Measurements from ENCODE around the gene HERC2. TPM values are rescaled to one million over a fixed set of nuclear protein-coding genes. Genes with fewer than 3 reads are reported as not detected.

HERC2 gene
- 80.4 TPM for total RNA-seq

DNA sequence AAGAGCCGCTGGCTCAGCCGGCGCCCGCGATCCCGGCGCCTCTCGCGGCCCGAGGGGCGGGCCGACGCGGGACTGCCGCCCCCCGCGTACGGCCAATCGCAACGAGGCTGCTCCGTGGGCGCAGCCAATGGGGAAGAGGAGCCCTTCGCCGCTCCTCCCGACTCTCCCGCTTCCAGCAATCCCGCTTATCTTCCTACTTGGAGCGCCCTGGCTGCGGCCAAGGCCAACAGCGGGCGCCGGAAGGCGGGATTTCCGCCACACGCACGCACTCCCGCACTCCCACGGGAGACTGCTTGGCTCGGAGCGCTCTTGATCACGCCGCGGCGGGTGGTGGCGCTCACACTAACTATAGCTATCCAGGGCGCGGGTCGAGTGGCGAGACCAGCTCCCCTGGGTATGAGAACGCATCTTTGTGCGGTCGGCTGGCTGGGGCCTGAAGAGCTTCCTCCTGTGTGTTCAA lies at the start of gene HERC2:
Gene HERC2 (minus strand): TSS at position 51 of the 460 bp plus-strand sequence. CDS start 746 bp downstream, outside the sequence.

GRCh38 chr15:28357984-28358383 lies 36.0 kb upstream of the HERC2 start, which contains the start of gene GOLGA6L24:
Gene GOLGA6L24 (minus strand): TSS chr15:28358084. CDS start chr15:28358023, 61 bp downstream.

DNA sequence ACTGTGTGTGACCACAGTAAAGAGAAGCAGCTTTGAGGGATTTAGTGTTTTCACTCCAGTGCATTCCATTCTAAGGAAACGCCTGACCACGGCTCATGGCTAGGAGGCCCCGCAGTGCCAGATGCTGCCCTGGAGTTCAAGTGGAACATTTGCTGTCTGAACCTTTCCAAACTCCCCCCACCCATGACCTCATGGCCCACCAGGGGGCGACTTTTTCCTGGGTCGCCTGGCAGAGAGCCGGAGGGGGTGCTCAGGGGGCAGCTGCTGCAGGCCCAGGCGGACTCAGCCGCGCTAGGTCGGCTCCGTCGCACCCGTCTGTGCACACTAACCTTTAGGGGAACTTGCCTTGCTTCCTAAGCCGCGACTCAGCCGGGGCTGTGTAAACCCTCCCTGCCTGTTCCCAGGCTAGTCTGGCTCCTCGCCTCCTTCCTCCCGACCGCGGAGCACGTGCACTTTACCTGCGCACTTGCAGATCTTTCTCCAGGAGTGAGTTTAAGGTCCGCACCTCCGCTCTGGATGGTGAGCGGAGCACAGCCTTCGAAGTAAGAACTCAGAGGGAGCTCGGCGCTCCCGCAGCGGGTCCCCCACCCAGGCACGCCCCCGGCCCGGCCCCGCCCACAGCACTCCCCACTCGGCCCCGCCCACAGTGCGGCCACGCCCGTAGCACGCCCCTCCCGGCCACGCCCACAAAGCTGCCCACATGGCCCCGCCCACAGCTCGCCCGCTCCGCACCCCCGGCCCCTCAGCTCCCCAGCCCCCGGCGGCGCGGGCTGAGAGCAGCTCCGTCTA lies 223.0 kb downstream of the HERC2 start, which contains the start of gene OCA2:
Gene OCA2 (minus strand): TSS at position 550 of the 789 bp plus-strand sequence. CDS start 17,441 bp downstream, outside the sequence.

Other genes with a start within 250 kb of the HERC2 start
- 12.3 TPM for gene OCA2, start 222.9 kb downstream of the HERC2 start, total RNA-seq
- not detected for gene GOLGA6L24, start 35.9 kb upstream of the HERC2 start, total RNA-seq
- 0.05 TPM for gene GOLGA8F, start 56.5 kb upstream of the HERC2 start, total RNA-seq
- not detected for gene GOLGA8G, start 210.8 kb upstream of the HERC2 start, total RNA-seq
- gene GOLGA6L25, start 231.4 kb upstream of the HERC2 start, total RNA-seq: not detected

Data from camera-type eye (tissue), 1 donor.